Thoracic aorta (tissue), 2 donors: ENCODE results near the gene ATXN1. TPM values are rescaled to one million over a fixed set of nuclear protein-coding genes. Genes with fewer than 3 reads are reported as not detected.
"Not testable (repeated sequence)": the region's sequence is repeated elsewhere in the genome, so short reads cannot be mapped to it uniquely, and the experiment has no call there.

Experiments
- ATAC-seq: fragments of 150-250 bp; one replicate; pipeline ENCODE4 v1.8.0; 2017; ENCODE audit warnings: low read depth; ENCODE audit not compliant: insufficient number of reproducible peaks, low FRiP score
- DNase-seq: peaks from one replicate; pipeline ENCODE4 v3.0.0-alpha.2; 2020; ENCODE audit warnings: low spot score
- H3K27ac ChIP-seq, 2 donors: fragments of 200-600 bp; sonication (generic); 1 replicate in 1 of 2; 2 replicates in 1 of 2; pipeline ENCODE4 v1.5.1; 2016; ENCODE audit warnings: mild to moderate bottlenecking in 2 of 2, moderate library complexity in 2 of 2
- H3K27me3 ChIP-seq: fragments of 200-600 bp; sonication (generic); replicated peaks from 2 replicates; pipeline ENCODE4 v1.6.0; 2016; ENCODE audit warnings: mild to moderate bottlenecking; ENCODE audit not compliant: insufficient read depth
- H3K36me3 ChIP-seq: fragments of 200-600 bp; sonication (generic); one replicate; pipeline ENCODE4 v1.5.1; 2016
- H3K4me1 ChIP-seq, 2 donors: fragments of 200-600 bp; sonication (generic); 1 replicate in 1 of 2; 2 replicates in 1 of 2; pipeline versions ENCODE4 v1.5.1 to v1.6.0; 2016; ENCODE audit warnings: low read depth in 2 of 2, mild to moderate bottlenecking in 1 of 2; ENCODE audit not compliant: control insufficient read depth in 1 of 2
- H3K4me3 ChIP-seq: fragments of 200-600 bp; sonication (generic); 2 replicates; pipeline ENCODE4 v1.5.1; 2016; ENCODE audit warnings: mild to moderate bottlenecking
- H3K9me3 ChIP-seq: fragments of 200-600 bp; sonication (generic); 2 replicates; pipeline ENCODE4 v1.5.1; 2016
- CTCF ChIP-seq: fragments of 200-600 bp; sonication (generic); IDR thresholded peaks from one replicate; pipeline ENCODE4 v1.5.1; 2019; ENCODE audit warnings: antibody characterized with exemption
- total RNA-seq, 2 donors: library from RNA; depleted of rRNA; stranded (reverse); fragments of >200 nt; gene quantifications; one replicate each; pipeline versions ENCODE4 v1.1.0 to v1.2.3, GENCODE V29; 2016

Gene ATXN1
- total RNA-seq, 2 donors from 2014 or later: 59.8 to 62.4 TPM

DNA sequence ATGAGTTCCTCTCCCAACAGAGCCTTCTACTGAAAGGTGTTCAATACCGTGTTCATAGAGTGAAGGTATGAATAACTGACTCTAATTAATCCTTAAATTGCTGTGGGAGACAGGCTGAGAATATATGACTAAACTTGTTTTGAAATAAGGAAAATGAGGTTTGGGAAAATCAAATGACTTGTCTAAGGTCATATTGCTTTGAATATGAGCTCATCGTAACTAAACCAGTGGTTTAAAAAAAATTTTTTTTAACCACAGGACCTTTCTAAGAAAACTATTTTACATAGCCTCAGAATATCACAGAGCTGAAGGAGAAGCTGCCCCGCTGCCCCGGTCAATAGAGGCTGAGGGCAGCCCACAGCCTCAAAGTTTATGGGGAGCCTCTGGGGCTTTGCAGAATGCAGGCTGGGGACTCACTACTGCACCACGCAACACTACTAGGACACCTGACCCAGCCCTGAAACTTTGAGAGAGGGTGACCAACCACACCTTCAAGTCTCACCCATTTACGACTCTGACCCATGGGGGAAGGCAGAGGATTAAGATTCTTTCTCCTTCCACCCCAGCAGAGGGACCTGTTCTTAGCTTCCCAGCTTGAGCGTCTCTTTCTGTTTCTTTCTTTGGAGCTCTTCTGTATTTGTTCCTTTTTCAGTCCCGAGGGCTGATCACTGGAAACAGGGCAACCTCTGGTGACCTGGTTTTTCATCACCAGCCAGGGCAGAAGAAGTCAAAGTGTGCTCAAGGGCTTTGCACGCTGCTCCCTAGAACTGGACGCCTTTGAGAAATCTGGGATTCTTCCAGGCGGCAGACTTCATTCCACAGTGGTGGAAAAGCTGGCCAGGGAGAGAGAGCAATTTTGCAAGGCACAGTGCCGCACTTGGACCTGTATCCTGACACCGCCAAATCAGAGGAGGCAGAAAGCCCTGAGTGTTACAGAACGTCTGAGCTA is 220.2 kb downstream of the ATXN1 start:
- peak; percentile 60 for ATAC-seq
- peak overlapping the region; percentile 32 to 43 for H3K27ac ChIP-seq
- H3K27me3 ChIP-seq: no peaks in the 10 kb centered on the region
- no peaks in the 10 kb centered on the region for H3K36me3 ChIP-seq
- H3K9me3 ChIP-seq: no peaks in the 10 kb centered on the region
- peak overlapping the region; percentile 31 for H3K4me3 ChIP-seq
- H3K4me1 ChIP-seq: peaks cover 17 to 47% of the 10 kb centered on the region in 2 donors
- peak; percentile 36 for TF ChIP-seq CTCF
- DNase-seq: no peak

DNA sequence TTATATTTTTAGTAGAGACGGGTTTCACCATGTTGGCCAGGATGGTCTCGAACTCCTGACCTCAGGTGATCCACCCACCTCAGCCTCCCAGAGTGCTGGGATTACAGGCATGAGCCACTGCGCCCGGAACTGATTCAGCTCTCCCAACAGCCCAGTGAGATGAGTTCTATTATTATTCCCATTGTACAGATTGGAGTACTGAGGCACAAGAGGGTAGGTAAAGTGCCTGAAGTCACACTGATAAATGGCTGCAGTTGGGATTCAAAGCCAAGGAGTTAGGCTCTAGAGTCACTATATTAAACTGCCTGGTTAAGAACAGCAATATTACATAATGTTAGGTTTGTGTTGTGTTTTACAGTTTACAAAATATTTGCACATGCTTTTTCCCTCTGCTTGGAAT is 220.9 kb downstream of the ATXN1 start:
- not testable (repeated sequence) for H3K36me3 ChIP-seq, H3K4me3 ChIP-seq, H3K27me3 ChIP-seq, ATAC-seq, DNase-seq, H3K9me3 ChIP-seq, H3K27ac ChIP-seq
- peaks cover 17 to 45% of the 10 kb centered on the region in 2 donors for H3K4me1 ChIP-seq

GRCh38 chr6:16539086-16539931 is 222.0 kb downstream of the ATXN1 start:
- ATAC-seq (no peak), DNase-seq (no peak)
- no peak overlapping the region for H3K4me3 ChIP-seq
- H3K27ac ChIP-seq: no peak overlapping the region
- H3K27me3 ChIP-seq: no peaks in the 10 kb centered on the region
- no peaks in the 10 kb centered on the region for H3K9me3 ChIP-seq
- peaks cover 12 to 34% of the 10 kb centered on the region in 2 donors for H3K4me1 ChIP-seq
- H3K36me3 ChIP-seq: no peaks in the 10 kb centered on the region
- no peak for TF ChIP-seq CTCF

- no peak overlapping the region for H3K4me3 ChIP-seq
- H3K36me3 ChIP-seq: no peaks in the 10 kb centered on the region
These were observed 225.7 kb downstream of the ATXN1 start for GRCh38 chr6:16535564-16535963.

GRCh38 chr6:16533721-16534136 is 227.5 kb downstream of the ATXN1 start:
- H3K4me1 ChIP-seq: no peaks in the 10 kb centered on the region
- no peak overlapping the region for H3K4me3 ChIP-seq
- no peaks in the 10 kb centered on the region for H3K36me3 ChIP-seq
- H3K27ac ChIP-seq: no peak overlapping the region
- no peaks in the 10 kb centered on the region for H3K27me3 ChIP-seq
- no peak for TF ChIP-seq CTCF
- ATAC-seq (no peak), DNase-seq (no peak)
- H3K9me3 ChIP-seq: no peaks in the 10 kb centered on the region

More at GRCh38 chr6:16535564-16535963, 225.7 kb downstream of the ATXN1 start:
- no peak for TF ChIP-seq CTCF
- Histone ChIP-seq H3K27me3 (no peaks in the 10 kb centered on the region), H3K27ac (no peak overlapping the region), H3K4me1 (no peaks in the 10 kb centered on the region), H3K9me3 (no peaks in the 10 kb centered on the region)
- ATAC-seq (no peak), DNase-seq (no peak)
